ENCODE results near the gene UBAP1.
"Not testable (repeated sequence)": the region's sequence is repeated elsewhere in the genome, so short reads cannot be mapped to it uniquely, and the experiment has no call there.

Gene UBAP1

GRCh38 chr9:34256987-34257585 is 78.2 kb downstream of the UBAP1 start:
- FAIRE-seq (no peak), DNase-seq (ENCODE audit: low spot score) (no peak)

- DNase-seq (ENCODE audit: low spot score), result no peak
- FAIRE-seq, result no peak
Observed at GRCh38 chr9:34259315-34259714, 80.5 kb downstream of the UBAP1 start.

GRCh38 chr9:34262971-34263370 is 84.1 kb downstream of the UBAP1 start:
- DNase-seq (ENCODE audit: low spot score) (no peak), FAIRE-seq (no peak)

- FAIRE-seq (no peak), DNase-seq (ENCODE audit: low spot score) (no peak)
Observed at GRCh38 chr9:34267660-34268059, 88.8 kb downstream of the UBAP1 start.

- DNase-seq (ENCODE audit: low spot score) (no peak), FAIRE-seq (no peak)
Observed at GRCh38 chr9:34271265-34272006, 92.6 kb downstream of the UBAP1 start.

- FAIRE-seq (no peak), DNase-seq (ENCODE audit: low spot score) (no peak)
Observed at GRCh38 chr9:34272101-34272541, 93.3 kb downstream of the UBAP1 start.

- FAIRE-seq; DNase-seq (ENCODE audit: low spot score): not testable (repeated sequence)
Observed at GRCh38 chr9:34273588-34273987, 94.7 kb downstream of the UBAP1 start.

GRCh38 chr9:34275811-34276210 is 97.0 kb downstream of the UBAP1 start:
- DNase-seq (ENCODE audit: low spot score) (no peak), FAIRE-seq (no peak)

- FAIRE-seq (no peak), DNase-seq (ENCODE audit: low spot score) (no peak)
Observed at GRCh38 chr9:34276772-34277171, 97.9 kb downstream of the UBAP1 start.

- no peak for DNase-seq (ENCODE audit: low spot score)
- FAIRE-seq, result no peak
Observed at GRCh38 chr9:34279411-34279810, 100.6 kb downstream of the UBAP1 start.

GRCh38 chr9:34282096-34282495 is 103.3 kb downstream of the UBAP1 start:
- DNase-seq (ENCODE audit: low spot score) (no peak), FAIRE-seq (no peak)

GRCh38 chr9:34289159-34289558 is 110.3 kb downstream of the UBAP1 start:
- FAIRE-seq (no peak), DNase-seq (ENCODE audit: low spot score) (no peak)

- no peak for FAIRE-seq
Observed at GRCh38 chr9:34291023-34291422, 112.2 kb downstream of the UBAP1 start.

GRCh38 chr9:34291423-34291822 is 112.6 kb downstream of the UBAP1 start:
- DNase-seq (ENCODE audit: low spot score) (no peak), FAIRE-seq (no peak)

More at GRCh38 chr9:34291023-34291422, 112.2 kb downstream of the UBAP1 start:
- DNase-seq (ENCODE audit: low spot score), result no peak

GRCh38 chr9:34292552-34292951 is 113.7 kb downstream of the UBAP1 start:
- FAIRE-seq, result no peak

GRCh38 chr9:34301064-34301463 is 122.2 kb downstream of the UBAP1 start:
- DNase-seq (ENCODE audit: low spot score); FAIRE-seq: not testable (repeated sequence)

More at GRCh38 chr9:34292552-34292951, 113.7 kb downstream of the UBAP1 start:
- DNase-seq (ENCODE audit: low spot score), result no peak
